Skin epidermis (tissue), 12 donors: ENCODE results near the gene CAVIN1.
A peak's percentile ranks its signal among the peaks of the same experiment; 100 is the strongest.
"Not testable (repeated sequence)": the region's sequence is repeated elsewhere in the genome, so short reads cannot be mapped to it uniquely, and the experiment has no call there.

Experiments used
- H3K27ac ChIP-seq, 21 experiments: fragments of 200-600 bp; sonication (generic) in 11 of 21; one replicate each; pipeline ENCODE4 v1.5.0; 2020; ENCODE audit warnings: mild to moderate bottlenecking in 3 of 21, inconsistent platforms in 2 of 21, moderate library complexity in 2 of 21
- H3K4me3 ChIP-seq, 7 experiments: fragments of 200-600 bp; sonication (generic) in 2 of 7; one replicate each; pipeline ENCODE4 v1.5.0; 2020; ENCODE audit warnings: inconsistent platforms in 2 of 7, mild to moderate bottlenecking in 2 of 7, moderate library complexity in 1 of 7

The CAVIN1 gene

GRCh38 chr17:42388381-42389134 lies 34.5 kb downstream of the CAVIN1 start, which contains the start of gene STAT3:
Gene STAT3 (minus strand): TSS chr17:42388442. CDS start chr17:42348516, 39,926 bp downstream.
- Histone ChIP-seq H3K27ac (peak within 1 kb of the TSS; percentile 90 to 100 (median 99)), H3K4me3 (peak within 1 kb of the TSS; percentile 61 to 100 (median 91))

- H3K27ac ChIP-seq, result peak overlapping the region; percentile 90 to 100 (median 99)
- peak overlapping the region; percentile 61 to 100 (median 91) for H3K4me3 ChIP-seq
Measured at GRCh38 chr17:42387661-42388380, 35.2 kb downstream of the CAVIN1 start.

GRCh38 chr17:42386777-42387657 lies 36.0 kb downstream of the CAVIN1 start:
- Histone ChIP-seq H3K27ac (peak overlapping the region in 20 of 21 experiments; percentile 90 to 100 (median 100)), H3K4me3 (peak overlapping the region; percentile 61 to 100 (median 91))

GRCh38 chr17:42381898-42382297 lies 41.2 kb downstream of the CAVIN1 start:
- H3K27ac ChIP-seq, result no peak overlapping the region
- no peak overlapping the region for H3K4me3 ChIP-seq

- H3K4me3 ChIP-seq, result no peak overlapping the region
- peak overlapping the region in 1 of 21 experiments; percentile 77 for H3K27ac ChIP-seq
Measured at GRCh38 chr17:42380935-42381334, 42.1 kb downstream of the CAVIN1 start.

GRCh38 chr17:42378959-42379594 lies 44.0 kb downstream of the CAVIN1 start:
- H3K4me3 ChIP-seq, result peak overlapping the region in 3 of 7 experiments; percentile 1 to 27 (median 5)

GRCh38 chr17:42378359-42378958 lies 44.6 kb downstream of the CAVIN1 start:
- H3K27ac ChIP-seq, result peak overlapping the region in 17 of 21 experiments; percentile 6 to 82 (median 60)
- peak overlapping the region in 2 of 7 experiments; percentile 1 to 27 for H3K4me3 ChIP-seq

More at GRCh38 chr17:42378959-42379594, 44.0 kb downstream of the CAVIN1 start:
- H3K27ac ChIP-seq, result peak overlapping the region in 19 of 21 experiments; percentile 6 to 82 (median 47)

- H3K27ac ChIP-seq, result peak overlapping the region in 1 of 21 experiments; percentile 18
Measured at GRCh38 chr17:42373896-42374295, 49.2 kb downstream of the CAVIN1 start.

GRCh38 chr17:42372142-42372541 lies 50.9 kb downstream of the CAVIN1 start:
- Histone ChIP-seq H3K27ac (no peak overlapping the region), H3K4me3 (no peak overlapping the region)

More at GRCh38 chr17:42373896-42374295, 49.2 kb downstream of the CAVIN1 start:
- H3K4me3 ChIP-seq, result no peak overlapping the region

GRCh38 chr17:42368797-42369561 lies 54.1 kb downstream of the CAVIN1 start:
- not testable (repeated sequence) for H3K27ac ChIP-seq

GRCh38 chr17:42368310-42368709 lies 54.7 kb downstream of the CAVIN1 start:
- H3K27ac ChIP-seq, H3K4me3 ChIP-seq: not testable (repeated sequence)

More at GRCh38 chr17:42368797-42369561, 54.1 kb downstream of the CAVIN1 start:
- not testable (repeated sequence) for H3K4me3 ChIP-seq

- peak overlapping the region in 5 of 21 experiments; percentile 4 to 62 (median 35) for H3K27ac ChIP-seq
- H3K4me3 ChIP-seq, result not testable (repeated sequence)
Measured at GRCh38 chr17:42366176-42367023, 56.7 kb downstream of the CAVIN1 start.

- Histone ChIP-seq H3K27ac (peak overlapping the region in 5 of 21 experiments; percentile 1 to 52 (median 16)), H3K4me3 (no peak overlapping the region)
Measured at GRCh38 chr17:42365136-42365535, 57.9 kb downstream of the CAVIN1 start.

GRCh38 chr17:42363767-42364585 lies 59.1 kb downstream of the CAVIN1 start:
- no peak overlapping the region for H3K4me3 ChIP-seq
- peak overlapping the region in 8 of 21 experiments; percentile 21 to 55 (median 40) for H3K27ac ChIP-seq

- Histone ChIP-seq H3K27ac (peak overlapping the region in 8 of 21 experiments; percentile 19 to 63 (median 54)), H3K4me3 (no peak overlapping the region)
Measured at GRCh38 chr17:42363231-42363630, 59.8 kb downstream of the CAVIN1 start.
